GM21576 (cell line): ENCODE results near the gene PHF14.

Experiments
- ATAC-seq: cut with Tn5 transposase; IDR thresholded peaks from one replicate; pipeline ENCODE4 v1.9.1; 2021; ENCODE audit warnings: mild to moderate bottlenecking, moderate library complexity; ENCODE audit not compliant: unreplicated experiment

Gene PHF14

DNA sequence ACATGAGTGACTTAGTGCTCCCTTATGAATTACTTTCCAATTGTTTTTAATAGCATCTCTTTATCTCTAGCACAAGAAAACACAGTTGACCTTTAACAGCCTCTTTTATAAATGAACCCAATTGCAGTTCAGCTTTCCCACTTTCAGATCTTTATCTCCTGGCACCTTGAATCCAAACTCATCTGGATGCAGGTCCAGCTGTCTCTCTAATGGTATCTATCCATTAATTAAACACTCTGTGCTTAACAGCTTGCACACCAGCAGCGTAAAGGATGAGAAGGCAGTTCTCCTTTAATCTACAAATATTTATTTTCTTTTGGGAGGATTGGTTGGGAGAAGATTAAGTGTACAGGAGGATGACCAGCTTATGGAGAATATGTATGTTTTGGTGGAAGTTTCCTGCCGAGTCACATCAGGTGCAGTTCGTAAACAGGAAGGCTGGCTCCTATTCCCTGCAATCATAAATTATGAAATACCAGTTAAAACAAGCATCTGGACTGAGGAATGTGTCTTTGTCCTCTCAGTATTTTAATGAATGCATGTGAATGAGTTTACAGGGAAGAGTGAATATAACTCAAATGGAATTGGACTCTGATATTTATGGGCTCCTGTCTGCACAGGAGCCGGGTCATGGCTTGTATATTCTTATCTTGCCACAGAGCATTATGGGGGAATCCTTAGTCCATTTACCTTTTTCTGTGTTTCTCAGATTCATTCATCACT lies 232.7 kb downstream of the PHF14 start:
- ATAC-seq = no peak

DNA sequence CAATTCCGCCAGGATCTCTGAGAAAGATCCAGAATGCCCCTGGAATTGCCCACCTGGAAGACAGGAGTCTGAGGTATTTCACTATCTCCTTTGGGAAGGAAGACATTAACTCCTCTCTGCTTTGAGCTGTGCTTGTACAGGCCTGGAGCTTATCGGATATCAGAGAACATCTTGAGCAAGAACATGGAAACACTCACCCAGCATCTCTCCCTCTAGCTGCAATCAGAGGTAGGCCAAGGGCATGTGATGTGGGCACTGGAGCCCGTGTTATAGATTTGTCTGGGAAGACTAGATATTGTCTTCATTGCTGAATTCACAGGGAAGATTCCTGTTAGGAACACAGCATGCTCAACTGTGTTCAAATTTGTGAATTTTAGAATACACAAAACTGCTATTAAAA lies 233.9 kb downstream of the PHF14 start:
- ATAC-seq = no peak

DNA sequence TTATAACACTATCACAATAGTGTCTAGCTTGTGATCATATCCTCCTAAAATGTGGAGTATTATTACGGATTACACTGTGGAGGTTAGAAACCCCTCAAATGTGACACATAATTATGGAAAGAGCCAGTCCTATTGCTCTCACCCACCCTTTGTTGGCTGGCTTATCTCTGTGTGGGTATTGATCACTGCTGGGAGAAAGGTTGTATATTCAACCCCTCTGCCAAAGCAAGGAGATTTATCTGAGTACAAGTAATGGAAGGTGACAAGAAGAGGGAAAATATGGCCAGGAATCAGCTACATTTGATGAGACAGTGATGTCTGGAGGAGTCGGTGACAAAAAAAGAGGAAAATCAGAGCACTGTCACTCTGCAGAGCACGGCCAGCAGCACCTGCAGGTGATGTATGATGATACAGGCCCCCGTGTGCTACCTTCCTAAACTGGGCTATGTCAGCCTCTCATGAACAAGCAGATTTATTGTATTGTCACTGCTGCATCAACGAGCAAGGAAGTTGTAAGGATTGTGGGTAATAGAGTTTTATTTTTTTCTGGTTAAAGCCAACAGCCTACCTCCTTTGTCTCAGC lies 235.3 kb downstream of the PHF14 start:
- ATAC-seq = no peak

DNA sequence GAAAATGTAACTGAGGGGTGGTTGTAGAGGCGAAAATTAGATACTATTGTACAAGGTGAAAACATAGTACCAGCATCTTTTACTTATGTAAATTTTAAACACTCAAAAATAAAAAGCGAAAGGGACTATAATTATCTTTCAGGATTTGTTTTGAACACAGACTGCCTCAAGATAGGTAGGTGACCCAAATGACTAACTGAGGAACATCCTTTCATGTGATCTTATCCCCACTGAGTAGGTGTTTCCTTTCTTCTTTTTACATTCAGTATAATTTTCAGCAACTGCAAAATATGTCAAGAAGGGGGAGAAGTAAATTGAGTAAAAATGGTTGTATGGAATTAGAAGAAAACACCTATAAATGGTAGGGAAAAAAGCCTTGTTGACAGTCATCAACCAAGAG lies 236.7 kb downstream of the PHF14 start:
- no peak for ATAC-seq

DNA sequence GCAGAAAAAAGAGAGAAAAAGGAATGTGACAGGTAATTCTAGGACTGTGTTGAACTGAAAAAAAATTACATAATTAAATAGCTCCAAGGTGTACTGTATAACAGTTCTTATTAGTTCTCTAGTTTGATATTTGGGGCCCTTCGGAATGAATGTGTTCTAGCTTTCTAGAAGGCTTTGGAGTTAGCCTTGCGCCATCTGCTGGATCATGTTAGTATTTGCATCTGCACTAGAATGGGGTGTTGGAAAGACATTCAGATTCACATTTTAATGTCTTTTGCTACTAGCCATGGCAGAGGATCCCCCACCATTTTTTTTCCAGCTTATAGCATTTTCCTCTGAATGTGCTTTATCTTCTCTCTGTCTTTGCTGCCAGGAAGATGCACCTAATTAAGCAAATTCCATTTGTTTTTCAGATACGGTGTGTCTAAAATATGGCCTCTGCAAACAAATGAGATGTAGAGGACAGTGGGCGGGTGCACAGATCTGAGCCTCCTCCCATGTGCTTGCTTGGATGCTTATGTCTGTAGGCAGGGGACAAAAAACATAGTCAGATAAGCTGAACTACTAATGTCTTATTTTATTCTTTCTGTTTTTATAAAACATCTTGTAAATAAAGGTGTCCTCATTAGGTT lies 238.5 kb downstream of the PHF14 start:
- ATAC-seq = peak; percentile 78

DNA sequence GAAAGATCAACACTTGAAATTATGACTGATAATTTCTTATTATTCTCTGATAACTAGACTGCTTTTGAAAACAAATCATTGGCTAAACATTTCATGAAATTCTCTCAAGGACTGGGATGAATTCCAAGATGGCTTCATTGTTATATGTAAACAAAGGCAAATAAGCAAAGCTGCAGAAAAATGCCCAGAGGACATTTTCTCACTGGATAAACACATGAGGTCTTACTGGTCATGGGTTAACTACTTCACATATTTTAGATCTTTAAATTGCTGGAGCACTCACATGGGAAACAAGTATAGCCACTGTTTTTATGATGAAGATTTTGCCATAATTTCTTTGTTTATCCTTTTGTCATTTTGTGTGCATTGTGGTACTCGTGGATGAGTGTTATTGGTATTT lies 239.1 kb downstream of the PHF14 start:
- no peak for ATAC-seq

DNA sequence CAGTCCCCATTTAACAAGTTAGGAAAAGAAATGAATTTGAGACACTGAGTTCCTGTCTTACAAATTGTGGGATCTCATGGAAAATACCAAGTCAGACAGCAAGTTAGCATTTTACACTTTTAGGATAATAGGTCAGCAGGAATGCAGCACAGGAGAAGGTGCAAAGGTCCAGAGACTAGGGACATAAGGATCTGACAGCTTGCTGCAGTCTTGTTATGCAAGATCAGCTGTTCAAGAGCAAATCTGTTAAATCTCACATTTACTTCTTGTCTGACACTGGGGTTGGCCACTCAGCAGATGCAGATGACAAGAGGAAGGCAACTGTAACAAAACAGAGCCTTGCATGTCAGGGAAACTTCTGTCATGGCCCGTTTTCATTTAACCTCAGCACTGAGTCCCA lies 239.6 kb downstream of the PHF14 start:
- ATAC-seq = no peak

DNA sequence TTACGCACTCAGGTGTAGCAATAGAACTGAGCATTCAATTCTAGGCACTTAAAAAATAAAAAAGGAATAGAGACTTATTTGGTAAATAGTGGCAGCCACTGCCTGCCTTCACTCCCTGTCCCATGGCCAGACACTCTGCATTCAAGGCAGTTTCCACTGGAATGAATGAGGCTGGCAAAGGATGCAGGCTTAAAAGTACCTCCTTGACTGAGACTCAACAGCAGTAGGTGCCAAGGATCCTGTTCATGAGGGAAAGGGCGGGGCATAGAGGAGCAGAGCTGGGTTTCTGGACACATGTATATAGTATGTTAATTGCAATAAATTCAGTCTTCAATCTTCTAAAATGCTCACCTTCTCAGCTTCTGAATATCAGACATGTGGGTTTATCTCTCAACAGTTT lies 242.6 kb downstream of the PHF14 start:
- no peak for ATAC-seq

DNA sequence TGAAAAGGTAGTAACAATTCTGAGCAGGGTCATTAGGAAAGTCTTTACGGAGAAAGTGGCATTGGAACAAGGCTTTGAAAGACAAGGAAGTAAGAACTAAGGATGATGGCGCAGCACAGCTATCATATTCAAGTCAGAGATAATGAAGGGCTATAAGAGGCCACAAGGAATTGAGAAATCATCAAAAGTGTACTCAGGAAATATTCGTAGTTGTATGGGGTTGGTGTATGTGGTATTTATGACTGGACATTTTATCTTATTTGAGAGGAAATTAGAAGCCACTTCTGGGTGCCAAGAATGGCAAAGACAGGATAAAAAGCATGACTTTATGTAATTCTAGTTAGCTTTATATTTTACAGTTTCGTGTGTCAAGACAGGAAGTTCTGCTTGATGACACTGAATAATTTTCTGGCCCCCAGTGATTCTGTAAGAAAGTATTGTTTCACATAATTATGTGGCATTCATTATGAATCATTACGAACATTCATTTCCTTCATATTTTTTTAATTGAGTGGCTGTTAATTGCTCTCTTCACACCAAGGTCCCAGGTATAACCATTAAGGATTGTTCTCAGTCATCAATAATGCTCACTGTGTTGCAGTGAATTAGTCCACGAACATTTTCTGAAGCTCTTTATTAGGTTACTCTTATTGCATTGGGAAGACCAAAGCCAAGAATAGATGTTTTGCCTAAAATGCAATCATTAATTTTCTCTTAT lies 244.3 kb downstream of the PHF14 start:
- ATAC-seq = no peak
